ENCODE measurements around the gene LRCOL1.
A peak's percentile ranks its signal among the peaks of the same experiment; 100 is the strongest.

LRCOL1 gene

DNA sequence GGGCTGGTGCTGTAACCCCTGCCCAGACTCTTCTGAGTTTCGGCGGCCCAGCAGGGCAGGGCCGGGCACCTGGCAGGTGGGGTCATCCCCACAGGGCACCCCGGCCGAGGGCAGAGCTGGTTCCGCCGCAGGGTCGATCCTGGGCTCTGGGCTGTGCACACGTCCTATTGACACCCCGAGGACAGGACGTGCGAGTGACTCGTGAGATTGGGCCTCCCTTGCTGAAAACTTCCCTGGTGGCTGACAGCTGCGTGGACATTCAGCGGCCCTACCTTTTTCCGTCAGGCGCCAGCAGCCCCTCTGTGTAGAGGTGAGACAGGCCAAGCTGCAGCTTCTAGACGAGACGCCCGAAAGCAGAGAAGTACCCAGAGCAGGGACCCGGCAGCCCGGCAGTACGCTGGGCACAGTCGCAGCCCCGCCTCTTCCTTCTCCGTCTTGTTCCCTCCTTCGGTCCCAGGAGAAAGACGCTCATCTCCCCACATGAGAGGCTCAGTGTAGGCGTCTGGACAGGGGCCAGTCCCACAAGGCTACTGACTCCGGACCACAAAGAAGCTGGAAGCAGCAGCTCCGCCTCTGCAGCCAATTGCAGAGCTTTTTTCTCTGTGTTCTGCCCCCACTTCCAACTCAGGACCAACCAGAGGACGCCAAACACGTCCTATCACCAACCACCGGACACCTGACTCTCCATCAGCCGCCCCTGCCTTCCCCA lies at the start of gene LRCOL1:
TSS of gene LRCOL1 (minus strand) at position 532 of the 709 bp plus-strand sequence. CDS start 4,331 bp downstream, outside the sequence.
- peak; percentile 28 for DNase-seq (ENCODE audit: low read depth)
- Histone ChIP-seq H3K4me3 (ENCODE audit: low read length) (peak within 1 kb of the TSS; percentile 4), H3K36me3 (ENCODE audit: control insufficient read depth, insufficient read depth, low read length, severe bottlenecking) (no peaks in the 10 kb centered on the region), H3K27me3 (replicated peaks; ENCODE audit: control insufficient read depth, insufficient read depth, low read length) (peaks cover 67% of the 10 kb centered on the region), H3K4me1 (ENCODE audit: control insufficient read depth, insufficient read depth, low read length) (peaks cover 4% of the 10 kb centered on the region), H3K9ac (ENCODE audit: low read length) (no peak within 1 kb of the TSS), H3K9me3 (ENCODE audit: control insufficient read depth, low read length) (peaks cover 11% of the 10 kb centered on the region)

DNA sequence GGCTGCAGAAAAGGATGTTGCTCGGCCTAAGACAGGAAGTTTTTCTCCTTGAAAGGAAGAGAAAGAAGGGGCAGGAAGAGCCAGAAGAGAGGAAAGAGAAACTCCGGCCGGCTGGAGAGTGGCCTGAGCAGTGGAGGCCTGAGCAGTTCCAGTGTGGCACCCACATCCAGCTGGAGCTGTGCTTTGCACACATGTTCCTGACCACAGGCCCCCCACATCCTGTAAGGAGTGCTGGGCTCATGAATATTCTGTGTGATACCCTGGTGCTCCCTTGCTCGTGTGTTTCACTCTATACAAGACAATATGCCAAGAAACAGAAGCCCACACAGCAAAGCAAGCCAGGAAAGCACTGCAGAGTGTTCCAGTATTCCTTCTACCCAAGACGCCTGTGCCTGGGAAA lies 49.7 kb upstream of the LRCOL1 start:
- no peak for DNase-seq (ENCODE audit: low read depth)
- H3K36me3 ChIP-seq (ENCODE audit: control insufficient read depth, insufficient read depth, low read length, severe bottlenecking): peaks cover 66% of the 10 kb centered on the region
- no peaks in the 10 kb centered on the region for H3K27me3 ChIP-seq (replicated peaks; ENCODE audit: control insufficient read depth, insufficient read depth, low read length)

DNA sequence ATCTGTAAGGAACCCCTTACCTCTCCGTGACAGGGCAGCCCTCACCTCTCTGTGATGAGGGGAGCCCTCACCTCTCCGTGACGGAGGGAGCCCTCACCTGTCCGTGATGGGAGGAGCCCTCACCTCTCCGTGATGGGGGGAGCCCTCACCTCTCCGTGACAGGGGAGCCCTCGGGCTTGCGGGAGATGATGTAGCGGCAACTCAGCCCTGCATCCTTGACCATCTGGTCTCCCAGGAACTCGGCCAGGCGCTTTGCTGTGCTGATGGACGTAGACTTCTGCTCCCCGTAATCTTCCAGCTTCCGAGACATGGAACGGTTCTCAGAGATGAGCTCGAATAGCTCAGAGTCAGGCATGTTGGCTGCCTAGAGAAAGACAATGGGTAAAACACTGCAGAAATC lies 48.8 kb upstream of the LRCOL1 start:
- Histone ChIP-seq H3K27me3 (replicated peaks; ENCODE audit: control insufficient read depth, insufficient read depth, low read length) (no peaks in the 10 kb centered on the region), H3K4me1 (ENCODE audit: control insufficient read depth, insufficient read depth, low read length) (peaks cover 18% of the 10 kb centered on the region), H3K9ac (ENCODE audit: low read length) (no peak overlapping the region), H3K9me3 (ENCODE audit: control insufficient read depth, low read length) (no peaks in the 10 kb centered on the region), H3K4me3 (ENCODE audit: low read length) (no peak overlapping the region), H3K36me3 (ENCODE audit: control insufficient read depth, insufficient read depth, low read length, severe bottlenecking) (peaks cover 68% of the 10 kb centered on the region)
- DNase-seq (ENCODE audit: low read depth): no peak

More for the DNA sequence above, 49.7 kb upstream of the LRCOL1 start:
- Histone ChIP-seq H3K4me1 (ENCODE audit: control insufficient read depth, insufficient read depth, low read length) (peaks cover 18% of the 10 kb centered on the region), H3K9ac (ENCODE audit: low read length) (no peak overlapping the region), H3K9me3 (ENCODE audit: control insufficient read depth, low read length) (no peaks in the 10 kb centered on the region), H3K4me3 (ENCODE audit: low read length) (no peak overlapping the region)

GRCh38 chr12:132658149-132658894 lies 47.9 kb upstream of the LRCOL1 start:
- DNase-seq (ENCODE audit: low read depth): no peak
- H3K36me3 ChIP-seq (ENCODE audit: control insufficient read depth, insufficient read depth, low read length, severe bottlenecking): peaks cover 68% of the 10 kb centered on the region
- no peaks in the 10 kb centered on the region for H3K9me3 ChIP-seq (ENCODE audit: control insufficient read depth, low read length)
- no peak overlapping the region for H3K9ac ChIP-seq (ENCODE audit: low read length)
- H3K4me3 ChIP-seq (ENCODE audit: low read length): no peak overlapping the region
- no peaks in the 10 kb centered on the region for H3K27me3 ChIP-seq (replicated peaks; ENCODE audit: control insufficient read depth, insufficient read depth, low read length)
- peaks cover 18% of the 10 kb centered on the region for H3K4me1 ChIP-seq (ENCODE audit: control insufficient read depth, insufficient read depth, low read length)

- no peak overlapping the region for H3K9ac ChIP-seq (ENCODE audit: low read length)
- no peaks in the 10 kb centered on the region for H3K9me3 ChIP-seq (ENCODE audit: control insufficient read depth, low read length)
- DNase-seq (ENCODE audit: low read depth): no peak
- no peak overlapping the region for H3K4me3 ChIP-seq (ENCODE audit: low read length)
- H3K27me3 ChIP-seq (replicated peaks; ENCODE audit: control insufficient read depth, insufficient read depth, low read length): no peaks in the 10 kb centered on the region
- H3K36me3 ChIP-seq (ENCODE audit: control insufficient read depth, insufficient read depth, low read length, severe bottlenecking): peaks cover 65% of the 10 kb centered on the region
- H3K4me1 ChIP-seq (ENCODE audit: control insufficient read depth, insufficient read depth, low read length): peaks cover 12% of the 10 kb centered on the region
Measured at GRCh38 chr12:132657004-132657727, 46.8 kb upstream of the LRCOL1 start.

- H3K4me3 ChIP-seq (ENCODE audit: low read length): no peak overlapping the region
- H3K9ac ChIP-seq (ENCODE audit: low read length): no peak overlapping the region
- peaks cover 8% of the 10 kb centered on the region for H3K4me1 ChIP-seq (ENCODE audit: control insufficient read depth, insufficient read depth, low read length)
- no peaks in the 10 kb centered on the region for H3K27me3 ChIP-seq (replicated peaks; ENCODE audit: control insufficient read depth, insufficient read depth, low read length)
- peak; percentile 19 for DNase-seq (ENCODE audit: low read depth)
- H3K9me3 ChIP-seq (ENCODE audit: control insufficient read depth, low read length): no peaks in the 10 kb centered on the region
- peaks cover 57% of the 10 kb centered on the region for H3K36me3 ChIP-seq (ENCODE audit: control insufficient read depth, insufficient read depth, low read length, severe bottlenecking)
Measured at GRCh38 chr12:132653567-132654290, 43.3 kb upstream of the LRCOL1 start.

DNA sequence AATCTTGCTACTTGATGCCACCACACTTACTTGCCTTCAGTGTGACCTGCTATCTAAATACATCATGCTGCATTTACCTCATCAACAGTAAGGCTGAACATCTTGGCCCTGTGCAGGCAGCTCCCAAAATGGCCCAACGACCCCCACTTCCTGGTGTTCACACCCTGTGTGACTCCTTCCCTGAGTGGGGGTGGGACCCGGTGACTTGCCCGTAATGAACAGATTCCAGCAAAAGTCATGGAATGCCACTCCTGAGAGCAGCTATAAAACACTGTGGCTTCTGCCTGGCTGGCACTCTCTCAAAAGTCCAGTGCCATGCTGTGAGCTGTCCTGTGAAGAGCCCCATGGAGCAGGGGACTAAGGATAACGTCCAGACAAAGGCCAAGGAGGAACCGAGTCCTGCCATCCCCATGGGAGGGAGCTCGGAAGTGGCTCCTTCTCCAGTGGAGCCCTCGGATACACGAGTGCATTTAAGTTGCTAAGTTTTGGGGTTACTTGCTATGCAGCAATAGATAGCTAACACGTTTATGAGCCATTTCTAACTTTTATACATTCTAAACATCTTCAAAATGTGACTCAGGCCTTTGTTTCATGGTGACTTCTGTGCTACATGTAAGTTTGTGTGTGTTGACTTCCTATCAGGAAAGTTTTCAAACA lies 41.2 kb upstream of the LRCOL1 start:
- Histone ChIP-seq H3K4me1 (ENCODE audit: control insufficient read depth, insufficient read depth, low read length) (no peaks in the 10 kb centered on the region), H3K36me3 (ENCODE audit: control insufficient read depth, insufficient read depth, low read length, severe bottlenecking) (peaks cover 53% of the 10 kb centered on the region), H3K9me3 (ENCODE audit: control insufficient read depth, low read length) (no peaks in the 10 kb centered on the region), H3K27me3 (replicated peaks; ENCODE audit: control insufficient read depth, insufficient read depth, low read length) (no peaks in the 10 kb centered on the region), H3K9ac (ENCODE audit: low read length) (no peak overlapping the region), H3K4me3 (ENCODE audit: low read length) (no peak overlapping the region)
- no peak for DNase-seq (ENCODE audit: low read depth)

DNA sequence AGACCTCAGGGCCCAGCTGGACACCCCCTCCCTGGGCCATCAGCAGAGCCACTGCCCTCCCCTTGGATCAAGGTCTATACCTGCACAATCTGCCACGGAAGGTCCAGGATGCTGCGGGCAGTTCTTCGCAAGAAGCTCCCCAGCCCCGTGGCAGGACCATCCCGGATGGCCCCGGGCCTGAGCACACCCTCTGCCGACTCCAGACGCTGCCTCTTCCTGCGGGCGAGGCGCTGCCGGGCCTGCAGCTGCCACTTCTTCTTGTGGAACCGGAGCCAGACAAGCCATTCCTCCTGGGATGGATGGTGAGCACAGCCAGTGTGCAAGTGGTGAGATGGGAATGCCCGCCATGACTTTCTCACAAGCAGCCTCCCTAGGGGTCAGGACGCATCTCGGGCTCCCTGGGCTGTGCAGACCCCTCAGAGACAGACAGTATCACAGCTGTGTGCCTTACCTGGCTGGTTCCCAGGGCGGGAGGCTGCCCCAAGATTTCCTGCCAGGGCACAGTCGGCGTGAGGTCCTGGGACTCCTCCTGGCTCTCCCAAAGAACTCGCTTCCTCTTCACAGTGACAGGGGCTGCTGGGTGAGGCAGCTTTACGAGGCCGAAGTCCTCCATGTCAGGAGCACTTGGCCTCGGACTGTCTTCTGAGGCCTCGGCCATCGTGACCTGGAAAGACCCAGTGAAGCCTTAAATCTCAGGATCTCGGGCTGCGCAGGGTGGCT lies 39.0 kb upstream of the LRCOL1 start:
- Histone ChIP-seq H3K36me3 (ENCODE audit: control insufficient read depth, insufficient read depth, low read length, severe bottlenecking) (peaks cover 50% of the 10 kb centered on the region), H3K9me3 (ENCODE audit: control insufficient read depth, low read length) (no peaks in the 10 kb centered on the region), H3K4me3 (ENCODE audit: low read length) (no peak overlapping the region), H3K27me3 (replicated peaks; ENCODE audit: control insufficient read depth, insufficient read depth, low read length) (no peaks in the 10 kb centered on the region), H3K9ac (ENCODE audit: low read length) (no peak overlapping the region), H3K4me1 (ENCODE audit: control insufficient read depth, insufficient read depth, low read length) (no peaks in the 10 kb centered on the region)
- no peak for DNase-seq (ENCODE audit: low read depth)

DNA sequence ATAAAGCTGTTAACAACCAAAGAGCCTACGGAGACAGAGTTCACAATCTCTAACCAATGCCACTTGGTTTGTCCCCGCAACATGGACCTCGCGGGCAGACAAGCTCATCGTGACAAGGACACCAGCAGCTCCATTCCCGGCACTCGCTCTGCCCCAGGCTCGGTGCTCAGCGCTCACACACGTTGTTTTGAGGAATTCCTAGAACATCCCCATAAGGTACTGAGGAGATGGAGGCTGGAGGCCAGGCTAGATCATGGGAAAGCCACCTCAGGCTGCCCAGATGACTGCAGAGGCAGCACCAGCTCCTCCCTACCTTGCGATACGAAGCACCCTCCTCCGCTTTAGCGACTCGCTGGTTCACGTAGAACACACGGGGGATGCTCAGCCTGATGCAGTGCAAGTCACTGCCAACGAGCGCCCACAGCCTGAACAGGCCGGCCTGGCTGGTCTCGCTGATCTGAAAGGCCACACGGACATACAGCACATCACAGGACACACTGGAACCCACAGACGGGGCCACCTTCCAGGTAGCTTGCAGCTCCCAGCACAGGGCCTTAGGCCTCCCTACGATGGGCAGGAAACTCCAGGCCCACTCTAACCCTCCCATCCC lies 38.3 kb upstream of the LRCOL1 start:
- no peaks in the 10 kb centered on the region for H3K4me1 ChIP-seq (ENCODE audit: control insufficient read depth, insufficient read depth, low read length)
- H3K9ac ChIP-seq (ENCODE audit: low read length): no peak overlapping the region
- no peak for DNase-seq (ENCODE audit: low read depth)
- no peaks in the 10 kb centered on the region for H3K9me3 ChIP-seq (ENCODE audit: control insufficient read depth, low read length)
- H3K4me3 ChIP-seq (ENCODE audit: low read length): no peak overlapping the region
- no peaks in the 10 kb centered on the region for H3K27me3 ChIP-seq (replicated peaks; ENCODE audit: control insufficient read depth, insufficient read depth, low read length)
- peaks cover 47% of the 10 kb centered on the region for H3K36me3 ChIP-seq (ENCODE audit: control insufficient read depth, insufficient read depth, low read length, severe bottlenecking)

DNA sequence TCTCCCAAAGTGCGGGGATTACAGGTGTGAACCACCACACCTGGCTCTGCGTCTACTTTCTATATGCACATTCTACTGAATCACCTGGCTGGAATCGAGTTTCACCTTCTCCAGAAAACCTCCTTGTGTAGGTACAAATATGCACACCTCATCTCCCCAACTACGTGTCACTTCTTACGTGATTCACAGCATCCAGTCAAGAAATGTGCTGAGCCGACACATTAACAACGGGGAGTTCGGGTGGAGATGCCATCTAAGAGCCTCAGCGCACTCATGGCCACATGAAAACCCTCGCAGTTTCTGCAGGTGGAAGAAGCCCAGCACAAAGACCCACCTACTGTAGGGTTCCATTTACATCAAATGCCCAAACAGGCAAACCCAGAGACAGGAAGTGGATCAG lies 37.5 kb upstream of the LRCOL1 start:
- H3K27me3 ChIP-seq (replicated peaks; ENCODE audit: control insufficient read depth, insufficient read depth, low read length): no peaks in the 10 kb centered on the region
- no peak overlapping the region for H3K4me3 ChIP-seq (ENCODE audit: low read length)
- no peak for DNase-seq (ENCODE audit: low read depth)
- H3K9ac ChIP-seq (ENCODE audit: low read length): no peak overlapping the region
- H3K9me3 ChIP-seq (ENCODE audit: control insufficient read depth, low read length): no peaks in the 10 kb centered on the region
- peaks cover 48% of the 10 kb centered on the region for H3K36me3 ChIP-seq (ENCODE audit: control insufficient read depth, insufficient read depth, low read length, severe bottlenecking)
- H3K4me1 ChIP-seq (ENCODE audit: control insufficient read depth, insufficient read depth, low read length): no peaks in the 10 kb centered on the region

Measured in adipocyte (in vitro differentiated cells).